GM18502 (cell line): ENCODE measurements around the gene TCF12.

Experiments used
- ATAC-seq: cut with Tn5 transposase; IDR thresholded peaks from one replicate; pipeline ENCODE4 v1.9.1; 2021; ENCODE audit warnings: mild to moderate bottlenecking; ENCODE audit not compliant: unreplicated experiment, poor library complexity

TCF12 gene

DNA sequence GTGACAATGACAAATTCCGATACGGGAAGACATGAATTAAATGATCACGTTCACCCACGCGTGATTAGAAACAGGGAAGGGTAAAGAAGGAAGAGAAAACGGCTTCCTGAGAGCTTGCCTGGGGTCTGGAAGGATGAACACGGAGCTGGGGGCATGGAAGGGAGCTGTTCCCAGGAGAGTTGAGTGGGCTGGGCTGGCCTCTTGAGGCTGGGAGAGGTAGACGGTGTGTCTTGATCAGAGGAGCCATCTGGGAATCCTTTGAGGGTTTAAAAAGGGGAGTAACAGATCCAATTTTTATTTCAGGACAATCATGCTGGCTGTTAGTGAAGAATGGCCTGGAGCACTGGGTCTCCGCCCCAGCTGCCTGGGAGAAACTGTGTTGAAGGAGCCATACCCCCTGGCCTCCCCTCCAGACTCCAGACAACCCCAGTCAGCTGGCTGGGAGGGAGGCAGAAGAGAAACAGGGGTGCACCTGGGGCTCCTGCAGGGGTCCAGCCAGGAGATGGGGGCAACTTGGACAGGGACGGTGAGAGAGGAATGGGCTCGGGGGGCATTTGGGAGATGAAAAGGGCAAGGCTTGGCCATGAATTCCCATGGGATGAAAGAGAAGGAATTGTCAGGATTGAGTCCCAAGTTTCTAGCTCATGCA, 404.3 kb downstream of the TCF12 start:
- no peak for ATAC-seq

DNA sequence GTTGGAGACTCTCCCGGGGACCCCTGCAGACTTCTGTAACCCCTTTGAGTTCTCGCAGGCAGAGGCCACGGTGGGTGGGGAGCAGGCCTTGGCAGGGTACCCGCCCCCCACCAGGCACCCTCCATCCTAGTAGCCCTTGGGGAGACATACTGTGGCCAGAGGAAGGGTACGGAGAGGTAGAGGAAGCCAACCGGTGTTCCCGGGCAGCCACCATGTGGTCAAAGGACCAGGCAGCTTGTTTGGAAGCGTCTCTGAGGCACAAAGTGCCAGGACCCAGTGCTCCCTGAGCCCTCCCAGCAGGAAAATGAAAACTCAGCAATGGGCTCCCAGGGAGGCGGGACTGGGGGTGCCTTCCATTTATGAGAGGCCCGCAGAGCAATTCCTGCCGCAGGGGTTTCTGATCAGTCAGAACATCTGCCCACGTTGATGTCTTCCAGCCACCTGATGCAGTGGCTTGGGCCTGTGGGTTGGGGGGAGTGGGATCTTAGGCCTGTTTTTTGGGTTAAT, 404.9 kb downstream of the TCF12 start:
- no peak for ATAC-seq

- no peak for ATAC-seq
Measured at GRCh38 chr15:57323806-57324589, 405.6 kb downstream of the TCF12 start.

GRCh38 chr15:57324590-57324890, 406.1 kb downstream of the TCF12 start:
- no peak for ATAC-seq

DNA sequence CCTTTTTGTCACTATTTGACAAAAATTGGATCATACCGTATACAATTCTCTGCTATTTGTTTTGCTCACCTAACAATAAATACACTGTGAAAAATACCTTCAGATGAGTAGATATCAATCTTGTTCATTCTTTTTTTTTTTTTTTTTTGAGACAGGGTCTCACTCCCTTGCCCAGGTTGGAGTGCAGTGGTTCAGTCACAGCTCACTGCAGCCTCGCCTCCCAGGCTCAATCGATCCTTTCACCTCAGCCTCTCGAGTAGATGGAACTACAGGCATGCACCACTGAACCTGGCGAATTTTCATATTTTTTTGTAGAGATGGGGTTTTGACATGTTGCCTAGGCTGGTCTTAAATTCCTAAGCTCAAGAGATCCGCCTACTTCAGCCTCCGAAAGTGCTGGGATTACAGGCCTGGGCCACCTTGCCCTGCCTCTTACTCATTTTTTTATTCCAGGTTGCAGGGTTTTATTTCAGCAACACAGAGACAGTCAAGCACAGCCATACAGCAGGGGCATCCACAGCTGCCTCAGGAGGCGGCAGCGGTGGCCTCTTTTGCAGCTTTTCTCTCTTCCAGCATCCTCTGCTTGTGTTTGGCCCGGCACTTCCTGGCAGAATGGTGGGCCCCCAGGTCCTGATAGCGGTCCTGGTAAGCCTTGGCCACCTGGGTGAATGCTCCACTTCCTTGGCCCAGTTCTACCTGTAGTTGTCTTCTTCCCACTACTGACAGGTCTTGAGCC, 406.7 kb downstream of the TCF12 start:
- no peak for ATAC-seq

DNA sequence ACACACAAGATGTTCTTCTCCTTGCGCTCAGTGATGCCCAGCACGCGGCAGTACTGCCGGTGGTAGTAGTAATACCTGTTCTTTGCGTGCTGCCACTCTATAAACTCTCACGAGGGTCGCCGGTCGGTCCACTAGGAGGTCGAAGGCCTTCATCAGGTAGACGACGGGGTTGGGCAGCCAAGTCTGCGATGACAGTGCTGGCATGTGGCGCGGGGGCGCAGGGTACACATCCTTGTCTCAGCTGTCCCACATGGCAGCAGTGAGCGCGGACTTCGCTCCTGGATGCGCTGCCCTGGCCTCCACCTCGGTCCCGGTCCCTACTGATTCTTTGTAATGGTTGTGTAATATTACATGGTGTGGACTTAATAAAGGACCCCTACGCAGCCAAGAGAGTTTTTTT, 407.8 kb downstream of the TCF12 start:
- ATAC-seq: no peak

GRCh38 chr15:57327985-57328471, 409.6 kb downstream of the TCF12 start:
- ATAC-seq: no peak

GRCh38 chr15:57328479-57328878, 410.0 kb downstream of the TCF12 start:
- no peak for ATAC-seq

DNA sequence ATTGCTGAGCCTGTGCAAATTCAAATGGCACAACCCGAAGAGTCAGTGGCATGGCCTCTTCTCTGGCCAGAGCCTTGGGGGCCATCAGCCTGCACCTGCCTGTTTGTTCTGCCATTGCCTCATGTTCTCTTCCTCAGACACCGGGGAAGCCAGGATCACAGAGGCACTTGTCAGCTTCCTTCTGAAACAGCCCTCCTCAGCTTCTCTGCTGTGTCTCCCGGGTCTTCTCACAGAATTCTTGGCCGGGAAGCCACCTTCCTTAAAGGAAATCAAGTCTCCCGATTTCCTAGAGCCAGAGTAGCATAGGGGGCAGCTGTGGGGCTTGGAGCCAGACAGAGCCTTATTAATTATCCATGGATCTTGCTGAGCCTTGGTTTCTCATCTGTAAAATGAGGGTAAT, 410.5 kb downstream of the TCF12 start:
- no peak for ATAC-seq

DNA sequence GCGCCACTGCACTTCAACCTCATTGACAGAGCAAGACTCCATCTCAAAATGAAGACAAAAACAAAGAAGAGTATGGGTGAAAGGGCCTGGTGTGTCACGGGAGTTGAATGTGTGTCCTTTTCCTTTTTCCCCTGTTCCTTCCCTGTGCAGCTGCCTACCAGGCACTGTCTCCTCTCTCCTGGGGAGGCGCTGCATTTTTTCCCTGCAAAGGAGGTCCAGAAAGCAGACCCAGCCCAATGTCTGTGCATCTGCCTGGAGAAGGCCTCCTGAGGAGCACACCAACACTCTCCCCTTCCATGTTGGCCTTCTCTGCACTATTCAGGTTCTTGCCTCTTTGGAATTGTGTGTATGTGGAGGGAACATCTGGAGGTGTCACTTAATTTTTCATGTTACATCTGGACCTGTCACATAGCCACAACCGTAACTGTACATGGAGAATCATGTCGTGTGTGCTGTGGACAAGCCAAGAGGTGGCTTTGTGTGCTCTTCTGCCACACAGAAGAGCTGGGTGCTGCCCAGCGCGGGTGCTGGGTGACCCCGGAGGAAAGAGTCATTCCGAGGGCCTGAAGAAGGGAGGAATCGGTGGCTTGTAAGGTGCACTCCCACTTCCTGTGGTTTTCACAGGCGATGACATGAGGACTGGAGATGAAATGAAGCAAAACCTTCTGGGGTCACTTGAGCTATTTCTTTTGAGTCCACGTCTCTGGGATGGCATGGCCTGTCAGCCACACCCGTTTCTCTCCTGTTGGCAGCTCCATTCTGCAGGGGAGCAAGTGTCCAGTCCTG, 411.3 kb downstream of the TCF12 start:
- no peak for ATAC-seq

DNA sequence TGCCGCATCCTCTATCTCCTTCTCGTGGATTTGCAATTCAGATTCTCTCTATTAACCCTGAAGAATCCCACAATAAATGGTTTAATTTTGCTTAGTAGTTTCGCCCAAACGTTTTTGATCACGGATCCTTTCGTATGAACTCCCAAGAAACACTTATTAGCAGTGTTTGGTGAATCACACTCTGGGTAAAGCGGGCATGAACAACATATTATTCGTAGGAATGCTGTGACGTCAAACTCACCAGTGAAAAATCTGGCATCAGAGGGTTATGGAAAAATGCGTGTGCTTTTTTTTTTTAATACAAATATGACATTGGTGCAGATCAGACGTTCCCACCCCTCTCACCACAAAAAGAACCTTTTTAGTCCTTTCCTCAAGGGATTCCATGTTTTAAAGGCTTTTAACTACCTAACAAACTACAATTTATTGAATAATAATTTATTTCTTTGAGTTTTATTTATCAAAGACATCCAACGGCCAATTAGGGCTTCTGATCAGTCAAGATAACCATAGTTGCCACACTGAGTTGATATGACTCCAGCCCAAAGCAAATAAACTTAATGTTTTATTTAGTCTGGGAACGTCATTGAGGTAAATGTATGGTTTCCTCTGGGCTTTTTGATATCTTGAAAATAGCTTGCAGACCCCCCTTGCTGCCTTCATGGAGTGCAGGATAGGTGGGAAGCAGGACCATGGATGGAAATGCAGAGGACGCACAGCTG, 412.3 kb downstream of the TCF12 start:
- no peak for ATAC-seq

DNA sequence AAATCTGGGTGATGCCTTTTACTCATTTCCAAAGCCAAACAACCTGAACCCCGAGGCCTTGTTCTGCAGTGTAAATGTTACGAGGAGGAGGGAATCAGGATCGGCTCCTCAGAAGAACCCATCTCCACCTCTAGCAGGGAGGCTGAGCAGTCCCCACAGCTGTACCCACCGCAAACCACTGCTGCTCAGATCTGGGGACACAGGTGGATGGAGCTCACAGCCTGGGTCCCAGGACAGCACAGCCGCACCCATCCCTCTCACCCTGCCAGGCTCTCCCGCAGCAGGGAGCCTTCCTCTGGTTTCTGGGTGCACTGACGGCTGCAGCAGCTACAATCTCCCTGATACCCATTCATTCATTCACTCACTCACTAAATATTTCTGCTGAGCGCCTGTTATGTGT, 413.9 kb downstream of the TCF12 start:
- ATAC-seq: no peak

- ATAC-seq: no peak
Measured at GRCh38 chr15:57333487-57333886, 415.0 kb downstream of the TCF12 start.

- ATAC-seq: no peak
Measured at GRCh38 chr15:57334257-57334656, 415.8 kb downstream of the TCF12 start.

- no peak for ATAC-seq
Measured at GRCh38 chr15:57335293-57335715, 416.9 kb downstream of the TCF12 start.

DNA sequence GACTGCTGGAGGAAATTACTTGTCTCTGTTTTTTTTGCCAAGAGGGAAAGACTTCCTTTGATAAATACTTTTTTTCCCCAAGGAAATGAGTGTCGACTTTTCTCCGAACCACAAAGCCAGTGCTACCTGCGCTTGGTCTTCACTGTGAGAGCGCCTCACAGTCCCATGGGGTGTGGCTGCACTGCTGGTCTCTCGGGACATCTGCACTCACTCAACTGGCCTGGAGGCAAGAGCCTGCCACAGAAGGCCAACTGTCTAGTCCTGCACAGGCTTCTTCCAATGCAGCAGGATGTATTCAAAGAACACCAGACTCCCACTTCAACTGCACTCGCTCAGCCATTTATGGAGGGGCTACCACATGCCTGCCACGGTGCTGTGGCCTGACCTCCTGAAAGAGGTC, 417.3 kb downstream of the TCF12 start:
- no peak for ATAC-seq

- no peak for ATAC-seq
Measured at GRCh38 chr15:57337868-57338411, 419.5 kb downstream of the TCF12 start.

- ATAC-seq: no peak
Measured at GRCh38 chr15:57339321-57339720, 420.9 kb downstream of the TCF12 start.
